Measurements from ENCODE around the gene NKAPD1. TPM values are rescaled to one million over a fixed set of nuclear protein-coding genes. Genes with fewer than 3 reads are reported as not detected.

The NKAPD1 gene
- total and polyA plus RNA-seq, 2 of the 4 experiments (the other 2 are of a cell fraction): 8.4 to 17.2 TPM

GRCh38 chr11:112044961-112045360 lies 29.1 kb upstream of the NKAPD1 start:
- H2BK15ac ChIP-seq (ENCODE audit: low read depth, low read length): no peak overlapping the region
- no peak for ATAC-seq (ENCODE audit: low read depth)
- no peak overlapping the region for H2AK9ac ChIP-seq (replicated peaks; ENCODE audit: low read depth, low read length, poor library complexity)
- no peak for TF ChIP-seq RCOR1 (IDR thresholded peaks at IDR 0.05; ENCODE audit: insufficient replicate concordance, low read length)
- no peak for TF ChIP-seq BHLHE40 (IDR thresholded peaks at IDR 0.05; ENCODE audit: low read depth, low read length)
- no peak for TF ChIP-seq FOS (IDR thresholded peaks at IDR 0.05; ENCODE audit: low read depth, low read length)
- no peak for TF ChIP-seq MXI1 (IDR thresholded peaks at IDR 0.05; ENCODE audit: borderline replicate concordance, low read depth, low read length)
- TF ChIP-seq ELK1 (IDR thresholded peaks at IDR 0.05; ENCODE audit: borderline replicate concordance, low read depth, low read length): no peak
- TF ChIP-seq RFX5 (IDR thresholded peaks at IDR 0.05; ENCODE audit: low read depth, low read length): no peak
- TF ChIP-seq NFE2L2 (IDR thresholded peaks at IDR 0.05; ENCODE audit: low read depth, low read length): no peak
- TF ChIP-seq USF2 (IDR thresholded peaks at IDR 0.05; ENCODE audit: low read depth, low read length): no peak
- no peak for TF ChIP-seq RAD21 (IDR thresholded peaks at IDR 0.05; ENCODE audit: low read length)
- no peak for TF ChIP-seq MAZ (IDR thresholded peaks at IDR 0.05; ENCODE audit: borderline replicate concordance, low read depth, low read length)
- TF ChIP-seq POLR2A (IDR thresholded peaks at IDR 0.05; ENCODE audit: low read depth, low read length): no peak
- no peak for TF ChIP-seq CTCF (conservative IDR thresholded peaks at IDR 0.05; ENCODE audit: low read depth, low read length)
- no peak for TF ChIP-seq CEBPB (IDR thresholded peaks at IDR 0.05; ENCODE audit: low read depth, low read length)
- TF ChIP-seq MAFK (IDR thresholded peaks at IDR 0.05; ENCODE audit: low read depth, low read length): no peak
- TF ChIP-seq CHD1 (IDR thresholded peaks at IDR 0.05; ENCODE audit: low read depth, low read length): no peak
- TF ChIP-seq SMC3 (IDR thresholded peaks at IDR 0.05; ENCODE audit: low read depth, low read length): no peak
- peaks cover 9% of the 10 kb centered on the region for H3K36me3 ChIP-seq (ENCODE audit: control insufficient read depth, insufficient read depth, low read length)
- WGBS, 2 experiments (ENCODE audit: extremely low coverage in 2 of 2, insufficient read length in 1 of 2): 100% methylated on average over 1 of the region's 4 CpGs; no CpG with 5 or more reads in 1 of the 2 experiments
- intact Hi-C loops (cut with micrococcal nuclease): no loop called here
- in situ Hi-C loops (cut with MboI; ENCODE audit: low sequenced_read_pairs): no loop called here
- peaks cover 3% of the 10 kb centered on the region; the same call in 1 of the 2 replicates for H4K20me1 ChIP-seq (ENCODE audit: insufficient read depth, low read length)
- H3K14ac ChIP-seq (replicated peaks; ENCODE audit: low read depth, low read length): no peak overlapping the region
- dilution Hi-C loops (cut with HindIII; ENCODE audit: low sequenced_read_pairs, unreplicated experiment): no loop called here
- H2BK5ac ChIP-seq (ENCODE audit: low read depth, low read length, poor library complexity, severe bottlenecking): no peak overlapping the region
- no peak overlapping the region for H3K18ac ChIP-seq (ENCODE audit: low read depth, low read length)
- H4K91ac ChIP-seq (ENCODE audit: insufficient read depth, low read depth, low read length): no peak overlapping the region
- no peak overlapping the region for H4K8ac ChIP-seq (ENCODE audit: low read depth in 2 of 2, low read length in 2 of 2)
- no peaks in the 10 kb centered on the region for H3K27me3 ChIP-seq (ENCODE audit: control insufficient read depth, insufficient read depth, low read length)
- peaks cover 5% of the 10 kb centered on the region; the same call in 1 of the 2 replicates for H3K4me1 ChIP-seq (ENCODE audit: control insufficient read depth, insufficient read depth, low read length)
- ChIA-PET CTCF (interaction anchor here (0.6 kb wide), 2 partner anchors 167 to 488 kb away, joined by 5 to 9 read pairs; no protein-coding TSS in a partner anchor), POLR2A (ENCODE audit: unreplicated experiment) (no interaction called here)
- H3K4me2 ChIP-seq (ENCODE audit: low read depth, low read length): no peak overlapping the region
- H2BK20ac ChIP-seq (ENCODE audit: low read depth, low read length): no peak overlapping the region
- 0 out of 2 replicates have a peak, but pooled peaks cover 3% of the 10 kb centered on the region for H3K9me1 ChIP-seq (ENCODE audit: insufficient read depth, low read length)
- no TSS peak for BruUV-seq (replicated peaks)
- no peak overlapping the region for H3K4me3 ChIP-seq (ENCODE audit: insufficient read depth, low read depth, low read length)
- H3K56ac ChIP-seq (ENCODE audit: extremely low read depth, insufficient read depth, low read length): no peak overlapping the region
- no peak overlapping the region for H4K5ac ChIP-seq (ENCODE audit: low read depth, low read length)
- H2AFZ ChIP-seq (replicated peaks; ENCODE audit: low read length, poor library complexity): no peak overlapping the region
- H2AK5ac ChIP-seq (ENCODE audit: low read depth, low read length): no peak overlapping the region
- no peak overlapping the region for H3K23ac ChIP-seq (ENCODE audit: low read depth, low read length)
- no peak overlapping the region for H3K27ac ChIP-seq (ENCODE audit: insufficient read depth, low read length)
- no peaks in the 10 kb centered on the region for H3K9me3 ChIP-seq (ENCODE audit: control insufficient read depth, insufficient read depth, low read length)
- H3K4ac ChIP-seq (ENCODE audit: low read depth, low read length): no peak overlapping the region
- no peak overlapping the region for H3K9ac ChIP-seq (ENCODE audit: low read depth, low read length)
- no peak for DNase-seq
- H3K79me1 ChIP-seq (ENCODE audit: low read depth in 1 of 2, low read length in 2 of 2): peaks cover 4 to 10% of the 10 kb centered on the region in 2 experiments; a peak in 1 of 4 replicates
- H2BK120ac ChIP-seq (ENCODE audit: low read depth, low read length): no peak overlapping the region

Data from IMR-90 (cell line).